ENCODE data around the gene PPHLN1.

The PPHLN1 gene

DNA sequence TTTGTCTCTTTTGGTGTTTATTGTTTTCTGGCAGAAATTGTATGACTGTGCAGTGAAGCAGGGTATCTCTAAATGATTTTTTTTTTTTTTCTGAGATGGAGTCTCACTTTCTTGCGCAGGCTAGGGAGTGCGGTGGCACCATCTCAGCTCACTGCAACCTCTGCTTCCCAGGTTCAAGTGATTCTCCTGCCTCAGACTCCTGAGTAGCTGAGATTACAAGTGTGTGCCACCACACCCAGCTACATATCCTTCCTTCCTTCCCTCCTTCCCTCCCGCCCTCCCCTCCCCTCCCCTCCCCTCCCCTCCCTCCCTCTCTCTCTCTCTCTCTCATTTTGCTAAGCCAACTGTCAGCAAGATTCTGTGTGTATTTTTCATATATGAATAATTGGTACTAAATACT is 94.4 kb downstream of the PPHLN1 start:
- no peak for TF ChIP-seq CTCF (IDR thresholded peaks at IDR 0.05; ENCODE audit: low read depth, low read length)
- H3K4me3 ChIP-seq (ENCODE audit: low read depth, low read length), result no peak overlapping the region
- no peak for DNase-seq

DNA sequence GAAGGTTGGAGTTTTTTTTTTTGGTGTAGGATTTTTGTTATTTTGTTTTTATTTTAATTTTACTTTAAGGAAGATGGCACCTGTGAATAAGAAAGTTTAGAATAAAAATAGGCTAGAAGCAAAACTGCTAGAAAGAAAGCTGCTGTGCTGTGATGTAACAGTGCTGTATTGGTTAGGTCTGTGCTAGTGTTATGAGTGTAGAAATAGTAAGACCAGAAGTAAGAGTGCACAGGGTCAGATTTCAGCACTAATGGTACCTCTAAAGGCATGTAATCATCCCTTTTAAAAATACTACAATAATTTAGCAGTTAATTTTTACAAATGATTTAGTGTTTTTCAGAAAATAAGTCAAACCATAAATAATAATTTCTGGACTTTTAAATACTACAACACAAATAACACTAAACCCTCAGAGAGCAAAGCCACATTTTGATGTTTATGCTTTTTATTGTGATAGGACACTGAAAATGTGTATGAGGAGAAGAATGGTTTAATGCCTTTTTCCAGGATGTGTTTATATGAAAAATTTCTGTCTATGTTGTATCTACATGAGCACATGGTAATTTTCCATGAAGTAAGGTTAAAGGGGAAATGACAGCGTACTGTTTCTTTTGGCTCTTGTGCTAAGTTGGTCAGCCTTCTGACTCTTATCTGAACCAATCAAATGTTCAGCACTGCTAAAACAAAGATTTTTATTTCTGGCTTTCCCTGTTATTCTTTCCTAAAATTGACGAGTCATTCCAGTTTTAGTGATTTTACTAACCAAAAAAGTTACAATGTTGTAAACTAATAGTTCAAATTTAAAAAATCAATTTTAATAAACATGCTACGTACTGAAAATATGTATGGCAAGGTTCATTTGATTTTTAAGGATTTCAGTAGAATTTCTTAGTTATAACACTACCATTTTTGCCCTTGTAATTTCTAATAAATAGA is 96.1 kb downstream of the PPHLN1 start:
- TF ChIP-seq CTCF (IDR thresholded peaks at IDR 0.05; ENCODE audit: low read depth, low read length), result no peak
- no peak overlapping the region for H3K4me3 ChIP-seq (ENCODE audit: low read depth, low read length)
- H3K36me3 ChIP-seq, result no peaks in the 10 kb centered on the region
- H3K4me1 ChIP-seq, result no peaks in the 10 kb centered on the region; the same call in 1 of the 2 replicates
- H3K9me3 ChIP-seq, result no peaks in the 10 kb centered on the region
- no peaks in the 10 kb centered on the region for H3K27me3 ChIP-seq
- no peak for DNase-seq

More for the DNA sequence above, 94.4 kb downstream of the PPHLN1 start:
- no peaks in the 10 kb centered on the region for H3K9me3 ChIP-seq
- no peaks in the 10 kb centered on the region; the same call in none of the 2 replicates for H3K4me1 ChIP-seq
- H3K36me3 ChIP-seq, result no peaks in the 10 kb centered on the region
- H3K27me3 ChIP-seq, result no peaks in the 10 kb centered on the region

- Histone ChIP-seq H3K4me1 (no peaks in the 10 kb centered on the region; the same call in 1 of the 2 replicates), H3K4me3 (ENCODE audit: low read depth, low read length) (no peak overlapping the region), H3K9me3 (no peaks in the 10 kb centered on the region), H3K27me3 (no peaks in the 10 kb centered on the region), H3K36me3 (no peaks in the 10 kb centered on the region)
- DNase-seq, result no peak
- TF ChIP-seq CTCF (IDR thresholded peaks at IDR 0.05; ENCODE audit: low read depth, low read length), result no peak
Observed at GRCh38 chr12:42422785-42423184, 96.8 kb downstream of the PPHLN1 start.

DNA sequence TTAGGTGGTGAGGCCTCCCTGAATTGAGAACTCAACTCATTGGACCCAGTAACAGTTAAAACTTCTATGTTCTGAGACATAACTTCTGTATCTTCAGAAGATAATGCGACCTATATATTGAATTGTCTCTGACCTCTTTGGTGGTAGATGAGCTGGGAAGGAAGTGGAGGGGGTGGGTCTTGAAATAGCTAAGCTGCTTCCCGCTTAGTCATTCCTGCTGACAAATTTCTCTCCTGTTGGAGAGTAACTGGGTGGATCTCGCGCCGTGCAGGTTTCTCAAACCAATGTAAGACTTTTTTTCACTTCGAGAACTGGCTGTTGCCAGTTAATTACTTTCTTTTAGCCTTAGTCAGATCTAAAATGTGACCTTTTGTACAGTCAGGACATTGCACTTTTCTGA is 100.8 kb downstream of the PPHLN1 start:
- Histone ChIP-seq H3K27me3 (no peaks in the 10 kb centered on the region), H3K36me3 (no peaks in the 10 kb centered on the region), H3K9me3 (no peaks in the 10 kb centered on the region), H3K4me3 (ENCODE audit: low read depth, low read length) (no peak overlapping the region), H3K4me1 (no peaks in the 10 kb centered on the region; the same call in 1 of the 2 replicates)
- TF ChIP-seq CTCF (IDR thresholded peaks at IDR 0.05; ENCODE audit: low read depth, low read length), result no peak
- DNase-seq, result no peak

DNA sequence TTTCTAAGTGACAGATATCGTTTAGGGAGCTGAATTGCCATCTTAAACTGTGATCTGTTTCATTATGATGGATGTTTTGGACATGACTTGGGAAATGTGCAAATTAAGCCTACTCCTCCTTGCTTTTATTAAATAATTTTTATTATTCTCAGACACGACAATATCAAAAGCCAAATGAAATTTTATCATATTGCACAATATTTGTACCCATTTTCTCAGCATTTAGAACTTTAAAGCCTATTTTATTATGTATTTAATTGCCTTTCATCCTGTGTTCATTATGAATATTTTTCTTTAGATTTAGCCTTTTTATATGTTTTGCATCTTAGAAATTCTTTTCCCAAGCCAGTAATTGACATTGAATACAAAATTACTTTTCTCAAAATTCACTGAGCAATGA is 102.9 kb downstream of the PPHLN1 start:
- Histone ChIP-seq H3K36me3 (no peaks in the 10 kb centered on the region), H3K9me3 (no peaks in the 10 kb centered on the region), H3K27me3 (no peaks in the 10 kb centered on the region), H3K4me3 (ENCODE audit: low read depth, low read length) (no peak overlapping the region), H3K4me1 (no peaks in the 10 kb centered on the region; the same call in 1 of the 2 replicates)
- DNase-seq, result no peak
- no peak for TF ChIP-seq CTCF (IDR thresholded peaks at IDR 0.05; ENCODE audit: low read depth, low read length)

GRCh38 chr12:42432517-42433140 is 106.7 kb downstream of the PPHLN1 start:
- no peak for TF ChIP-seq CTCF (IDR thresholded peaks at IDR 0.05; ENCODE audit: low read depth, low read length)
- H3K4me1 ChIP-seq, result no peaks in the 10 kb centered on the region
- no peaks in the 10 kb centered on the region for H3K36me3 ChIP-seq
- DNase-seq, result no peak
- H3K9me3 ChIP-seq, result no peaks in the 10 kb centered on the region
- H3K4me3 ChIP-seq (ENCODE audit: low read depth, low read length), result no peak overlapping the region
- H3K27me3 ChIP-seq, result no peaks in the 10 kb centered on the region

All from BE2C (cell line).